DMS153 (cell line): ENCODE data around the gene KRTAP10-9.
"Not testable (repeated sequence)": the region's sequence is repeated elsewhere in the genome, so short reads cannot be mapped to it uniquely, and the experiment has no call there.

ENCODE experiments used
- DNase-seq: peaks from one replicate; lab custom pipeline; 2025; lab: John Stamatoyannopoulos, UW

Gene KRTAP10-9

GRCh38 chr21:44643741-44644310 is 16.9 kb downstream of the KRTAP10-9 start:
- no peak for DNase-seq

DNA sequence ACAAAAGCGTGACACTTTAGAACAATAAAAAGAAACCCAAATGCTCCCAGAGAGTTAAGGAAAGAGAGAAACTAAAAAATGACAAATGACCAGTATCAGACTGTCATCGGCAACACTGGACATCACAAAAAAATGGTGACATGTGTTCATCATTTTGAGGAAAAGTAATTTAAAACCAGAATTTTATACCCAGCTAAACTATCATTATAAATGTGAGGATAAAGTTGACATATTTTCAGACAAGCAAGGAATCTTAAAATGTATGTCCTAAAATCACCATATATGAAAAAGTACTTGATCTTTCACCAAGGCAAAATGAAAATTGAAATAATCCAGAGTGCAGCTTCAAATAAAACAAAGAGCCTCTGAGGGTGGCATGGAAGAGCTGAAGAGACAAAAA is 18.0 kb downstream of the KRTAP10-9 start:
- no peak for DNase-seq

GRCh38 chr21:44646366-44647221 is 19.7 kb downstream of the KRTAP10-9 start, which contains the start of gene KRTAP10-11:
KRTAP10-11 (plus strand) TSS chr21:44646414; CDS start chr21:44646459, 45 bp downstream.
- DNase-seq: not testable (repeated sequence)

- DNase-seq: no peak
Observed at GRCh38 chr21:44647222-44647552, 20.3 kb downstream of the KRTAP10-9 start.

DNA sequence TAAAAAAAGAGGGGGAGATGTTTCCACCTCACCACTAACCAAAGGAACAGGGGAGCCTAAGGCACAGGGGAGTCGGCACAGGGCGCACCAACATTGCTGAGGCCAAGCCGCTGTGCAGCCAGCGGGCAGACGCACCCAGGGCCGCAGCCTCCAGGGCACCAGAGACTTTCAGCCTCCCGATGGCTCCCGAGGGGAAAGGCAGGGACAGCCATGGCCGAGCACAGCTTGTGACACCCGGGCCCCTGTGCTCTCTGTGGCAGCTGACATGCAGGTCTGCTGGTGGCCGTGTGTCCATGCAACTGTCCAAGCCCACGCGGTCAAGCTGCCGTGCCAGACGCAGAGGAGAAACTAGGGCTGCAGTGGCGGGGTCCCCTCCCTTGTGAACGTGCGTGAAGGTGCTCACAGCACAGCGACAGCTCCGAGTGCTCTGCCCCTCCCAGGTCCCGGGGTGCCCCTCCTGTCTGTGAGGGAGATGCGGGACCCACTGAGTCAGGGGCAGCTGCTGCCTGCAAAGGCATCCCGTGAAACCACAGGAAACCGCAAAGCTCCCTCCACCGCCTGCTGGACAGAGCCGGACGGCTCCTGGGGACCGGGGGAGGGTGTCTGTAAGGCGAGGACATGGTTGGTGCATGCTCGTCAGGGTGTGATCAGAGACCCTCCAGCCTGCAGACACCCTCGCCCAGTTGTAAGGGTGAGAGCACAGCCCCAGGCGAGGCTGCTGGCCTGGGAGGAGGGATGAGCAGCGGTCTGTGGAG is 21.8 kb downstream of the KRTAP10-9 start:
- no peak for DNase-seq

DNA sequence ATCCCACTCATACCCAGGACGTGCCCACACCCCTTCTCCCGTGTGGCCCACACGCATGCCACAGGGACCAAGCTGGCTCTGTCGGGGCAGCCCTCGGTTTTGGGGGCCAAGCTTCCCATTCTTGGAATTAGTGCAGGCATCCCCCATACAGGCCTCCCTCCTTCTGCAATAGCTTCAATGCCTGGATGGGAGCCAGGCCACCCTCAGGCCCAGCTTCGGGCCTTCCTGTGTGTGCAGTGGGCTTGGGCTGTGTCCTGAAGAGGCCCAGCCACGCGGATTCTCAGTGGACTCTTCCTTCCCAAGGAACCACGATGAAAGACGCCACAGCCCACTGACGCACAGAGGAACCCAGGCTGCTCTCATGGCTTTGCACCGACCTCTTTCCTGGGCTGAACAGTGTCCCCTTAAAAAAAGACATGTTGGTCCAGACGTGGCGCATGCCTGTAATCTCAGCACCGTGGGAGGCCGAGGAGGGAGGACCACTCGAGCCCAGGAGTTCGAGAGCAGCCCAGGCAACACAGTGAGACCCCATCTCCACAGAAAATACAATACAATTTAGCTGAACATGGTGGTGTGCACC is 22.7 kb downstream of the KRTAP10-9 start:
- DNase-seq: no peak

DNA sequence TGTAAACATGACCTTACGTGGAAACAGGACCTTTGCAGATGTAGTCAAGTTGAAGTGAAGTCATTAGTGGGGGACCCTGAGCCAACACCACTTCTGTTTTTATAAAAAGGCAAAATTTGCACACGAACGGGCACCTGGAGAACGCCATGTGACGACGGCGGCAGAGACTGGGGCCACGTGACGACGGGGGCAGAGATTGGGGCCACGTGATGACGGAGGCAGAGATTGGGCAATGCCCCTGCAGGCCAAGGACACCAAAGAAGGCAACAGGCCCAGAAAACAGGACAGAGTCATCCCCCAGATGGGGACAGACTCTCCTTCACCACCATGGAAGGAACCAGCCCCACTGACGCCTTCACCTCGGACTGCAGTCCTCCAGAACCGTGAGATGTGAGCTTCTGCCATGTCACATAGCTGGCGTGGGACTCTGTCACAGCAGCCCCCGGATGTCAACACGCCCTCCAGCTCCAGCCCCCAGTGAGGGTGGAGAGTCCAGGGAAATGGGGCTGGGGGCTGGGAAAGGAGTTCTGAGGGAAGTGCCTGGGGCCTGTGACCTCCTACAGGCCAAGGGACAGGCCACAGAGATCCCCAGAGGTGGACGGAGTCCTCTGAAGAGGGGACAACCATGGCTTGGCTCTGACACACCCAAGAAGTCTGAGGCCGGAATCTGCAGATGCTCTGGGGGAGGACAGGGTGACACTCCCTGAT is 23.5 kb downstream of the KRTAP10-9 start:
- DNase-seq: no peak

DNA sequence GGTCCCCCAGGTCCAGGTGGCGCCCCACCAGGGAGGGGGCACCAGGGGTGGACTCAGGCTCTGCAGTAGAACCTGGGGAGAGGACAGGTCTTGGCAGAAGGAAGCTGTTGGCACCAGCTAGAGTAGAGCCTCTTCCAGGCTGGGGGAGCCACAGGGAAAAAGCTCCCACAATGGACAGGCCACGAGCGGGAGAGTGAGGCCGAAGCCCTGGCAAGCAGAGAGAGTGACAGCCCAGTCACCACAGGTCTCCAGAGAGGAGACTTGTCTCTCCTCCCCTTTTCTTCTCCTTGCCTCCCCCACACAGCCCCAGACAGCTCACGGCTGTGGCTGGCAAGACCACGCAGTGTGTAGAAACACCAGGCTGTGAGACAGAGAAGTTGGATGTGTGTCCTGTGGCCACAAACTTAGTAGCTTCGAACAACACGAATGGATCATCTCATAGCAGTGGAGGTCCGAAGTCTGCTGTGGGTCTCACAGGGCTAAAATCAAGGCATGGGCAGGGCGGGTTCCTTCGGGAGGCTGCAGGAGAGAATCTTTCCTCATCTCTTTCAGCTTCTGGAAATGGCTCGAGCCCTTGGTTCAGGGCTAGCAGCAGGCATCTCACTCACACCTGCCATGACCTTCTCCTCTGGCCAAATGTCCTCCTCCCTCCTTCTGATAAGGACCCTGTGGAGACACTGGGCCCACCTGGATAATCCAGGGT is 24.2 kb downstream of the KRTAP10-9 start:
- DNase-seq: no peak

DNA sequence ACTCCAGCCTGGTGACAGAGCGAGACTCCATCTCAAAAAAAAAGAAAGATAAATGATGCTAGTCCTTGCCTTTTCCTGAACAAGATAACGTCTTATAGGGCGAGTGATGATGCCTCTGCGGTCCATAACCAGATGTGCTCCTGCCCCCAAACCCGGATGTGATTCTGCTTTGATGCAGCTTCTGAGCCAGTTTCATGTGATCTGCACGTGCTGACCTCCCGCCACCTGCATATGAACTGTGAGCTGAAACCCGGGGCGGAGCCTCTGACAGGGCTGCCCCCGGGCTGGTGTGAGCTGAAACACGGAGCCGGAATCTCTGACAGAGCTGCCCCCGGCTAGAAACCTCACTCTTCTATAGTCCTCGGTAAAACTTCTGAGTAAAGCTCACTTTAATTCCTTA is 26.2 kb downstream of the KRTAP10-9 start:
- no peak for DNase-seq

DNA sequence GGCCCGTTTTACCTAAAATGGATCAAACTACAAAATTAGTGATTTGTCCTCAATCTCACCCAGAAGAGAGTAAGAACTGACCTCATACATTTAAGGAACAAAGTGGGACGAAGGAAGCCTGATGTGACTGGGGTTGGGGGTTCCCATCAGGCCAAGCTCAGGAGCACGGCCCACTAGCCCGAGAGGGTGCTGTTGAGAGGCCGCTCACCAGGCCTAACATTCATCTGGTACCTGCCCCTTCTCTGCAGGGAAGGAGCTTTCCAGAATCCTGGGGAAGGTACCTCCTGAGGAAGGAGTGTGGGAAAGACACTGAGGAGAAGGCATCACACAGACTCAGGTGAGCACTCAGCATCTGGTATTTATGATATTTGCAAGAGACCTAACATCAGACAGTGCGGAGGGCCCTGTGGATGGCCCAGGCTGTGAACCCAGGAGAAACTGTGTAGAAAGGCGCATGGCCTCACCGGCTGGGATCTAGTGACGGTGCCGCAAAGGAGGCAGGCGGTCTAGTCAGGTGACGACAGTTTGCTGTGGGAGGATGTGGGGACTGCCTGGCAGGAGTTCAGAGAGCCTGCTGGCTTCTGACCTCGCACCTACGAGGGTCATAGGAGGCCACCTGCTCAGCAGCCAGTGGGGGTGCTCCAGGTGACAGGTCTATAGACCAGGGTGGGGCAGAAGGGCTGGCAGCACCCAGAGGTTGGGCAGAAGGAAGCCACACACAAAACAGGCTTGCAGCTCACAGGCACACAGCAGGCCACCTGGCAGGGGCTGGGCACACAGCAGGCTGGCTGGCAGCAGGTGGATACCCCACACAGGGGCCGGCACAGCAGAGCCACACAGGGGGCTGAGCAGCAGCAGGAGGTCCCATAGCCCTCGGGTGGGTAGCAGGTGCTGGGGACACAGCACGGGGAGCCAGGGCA is 27.0 kb downstream of the KRTAP10-9 start:
- no peak for DNase-seq

DNA sequence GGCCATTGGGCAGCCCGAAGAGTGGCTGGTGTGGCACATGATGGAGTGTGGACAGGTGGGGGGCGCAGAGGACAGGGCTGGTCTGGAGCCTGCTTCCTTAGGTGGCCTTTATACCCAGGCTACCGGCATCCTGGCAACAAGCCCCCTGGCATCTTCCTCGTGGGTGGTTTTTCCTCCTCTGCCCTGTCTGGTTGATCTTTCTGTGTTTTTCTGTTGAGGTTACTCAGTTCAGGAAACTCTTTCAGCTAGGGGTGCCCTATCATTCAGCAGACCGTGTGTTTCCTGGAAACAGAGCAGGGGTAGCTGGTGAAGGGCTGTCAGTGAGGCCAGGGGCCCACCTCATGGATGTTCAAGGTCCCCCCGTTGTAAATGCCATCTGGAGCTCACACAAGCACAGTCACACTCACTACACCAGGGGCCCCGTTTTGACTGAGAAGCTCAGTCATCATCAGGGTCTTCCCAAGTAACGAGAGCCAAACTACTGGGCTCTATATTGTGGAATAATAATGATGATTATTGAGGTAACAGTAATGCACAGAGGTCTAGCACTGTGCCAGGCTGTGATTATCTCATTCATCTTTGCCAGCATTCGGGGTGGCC is 27.8 kb downstream of the KRTAP10-9 start, which contains the start of gene KRTAP12-4:
Gene KRTAP12-4 (minus strand): TSS at position 84 of the 600 bp plus-strand sequence. CDS start 45 bp downstream, at position 39.
- no peak for DNase-seq

DNA sequence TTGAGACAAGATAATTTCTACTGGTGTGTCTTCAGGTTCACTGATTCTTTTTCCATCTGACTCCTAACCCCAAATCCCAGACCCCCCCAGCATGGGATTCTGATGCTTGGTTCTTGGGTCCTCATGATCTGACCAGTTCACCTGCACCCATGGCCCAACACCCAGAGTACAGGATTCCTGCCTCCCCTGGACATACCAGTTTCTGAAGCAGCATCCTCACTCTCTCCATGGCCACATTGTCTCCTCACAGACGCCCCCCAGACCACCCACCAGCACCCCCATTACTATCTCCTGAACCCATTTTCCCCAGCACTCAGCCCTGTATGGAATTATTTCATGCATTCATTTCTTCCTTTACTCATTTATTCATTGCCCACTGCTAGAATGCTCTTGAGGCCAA is 30.0 kb downstream of the KRTAP10-9 start:
- DNase-seq: no peak

DNA sequence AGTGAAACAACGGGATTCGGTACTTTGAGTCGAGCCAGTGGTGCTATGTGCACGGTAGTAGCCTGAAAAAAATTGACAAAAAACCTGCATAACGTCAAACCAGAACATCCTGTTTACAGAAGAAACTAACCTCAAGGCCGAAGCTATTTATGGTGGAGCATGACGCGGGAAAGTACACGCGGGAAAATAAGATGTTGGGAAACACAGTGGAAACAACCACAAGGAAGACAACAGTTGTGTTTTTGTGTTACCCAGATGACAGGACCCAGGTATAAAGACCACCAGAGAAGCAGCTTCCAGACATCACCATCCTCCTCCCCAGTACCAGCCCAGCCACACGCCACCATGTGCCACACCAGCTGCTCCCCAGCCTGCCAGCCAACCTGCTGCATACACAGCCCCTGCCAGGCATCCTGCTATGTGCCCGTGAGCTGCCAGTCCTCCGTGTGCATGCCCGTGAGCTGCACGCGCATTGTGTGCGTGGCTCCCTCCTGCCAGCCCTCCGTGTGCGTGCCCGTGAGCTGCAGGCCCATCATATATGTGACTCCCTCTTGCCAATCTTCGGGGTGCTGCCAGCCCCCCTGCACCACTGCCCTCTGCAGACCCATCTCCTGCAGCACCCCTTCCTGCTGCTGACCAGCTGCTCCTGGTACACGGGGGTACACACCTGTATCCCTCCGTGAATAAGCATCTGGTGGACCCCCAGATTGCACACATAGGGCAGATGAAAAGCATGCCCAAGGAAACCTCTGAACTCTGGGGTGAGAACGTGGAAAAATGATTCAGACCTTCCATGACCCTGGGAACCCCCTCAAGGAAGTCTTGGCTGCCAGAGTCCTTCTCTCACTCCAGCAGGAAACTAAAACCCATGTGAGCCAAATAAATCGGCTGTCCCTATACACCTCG is 31.0 kb downstream of the KRTAP10-9 start, which contains the start of gene KRTAP12-3:
Gene KRTAP12-3 (plus strand): TSS at position 298 of the 906 bp plus-strand sequence. CDS start 48 bp downstream, at position 346.
- DNase-seq: no peak

DNA sequence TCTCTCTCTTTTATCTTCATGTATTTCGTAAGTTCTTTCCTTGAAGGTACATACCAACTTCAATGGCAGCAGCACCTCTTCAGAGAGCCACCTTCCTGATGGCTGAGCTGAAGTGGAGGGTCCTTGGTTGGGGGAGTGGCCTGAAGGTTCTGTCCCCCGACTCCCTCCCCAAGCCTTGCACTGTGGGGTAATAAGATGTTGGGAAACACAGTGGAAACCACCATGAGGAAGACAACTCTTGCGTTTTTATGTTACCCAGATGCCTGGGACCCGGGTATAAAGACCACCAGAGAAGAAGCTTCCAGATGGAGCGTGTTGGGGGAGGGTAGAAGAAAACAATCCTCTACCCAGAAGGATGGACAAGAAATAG is 31.6 kb downstream of the KRTAP10-9 start:
- no peak for DNase-seq

DNA sequence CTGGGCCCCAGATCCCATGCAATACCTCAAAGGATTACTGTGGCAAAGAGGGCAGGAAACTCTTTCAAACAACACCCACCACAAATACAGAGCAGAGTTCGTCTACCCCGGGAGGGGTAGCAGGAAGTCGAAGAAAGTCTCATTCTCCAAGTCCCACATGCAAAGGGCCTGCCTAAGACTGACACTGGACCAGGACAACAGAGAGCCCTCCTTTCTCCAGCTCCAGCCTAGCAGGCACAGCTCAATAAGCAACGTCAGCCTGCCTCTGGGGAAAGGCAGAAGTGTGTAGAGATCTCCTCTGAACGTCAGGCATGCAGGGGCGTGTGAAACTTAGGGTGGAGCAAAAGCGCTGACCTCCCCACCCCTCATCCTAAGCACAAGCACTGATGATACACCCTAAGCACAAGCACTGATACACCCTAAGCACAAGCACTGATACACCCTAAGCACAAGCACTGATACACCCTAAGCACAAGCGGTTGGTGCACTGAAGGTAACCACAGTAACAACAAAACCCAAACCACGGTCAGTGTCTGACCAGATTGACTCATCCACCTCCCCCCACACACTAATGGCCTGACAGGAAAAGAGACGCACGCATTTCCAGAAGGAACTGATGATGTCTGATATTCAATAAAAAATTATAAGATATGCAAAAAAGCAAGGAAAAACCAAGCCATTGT is 32.2 kb downstream of the KRTAP10-9 start:
- DNase-seq: no peak

GRCh38 chr21:44661567-44661966 is 34.7 kb downstream of the KRTAP10-9 start:
- not testable (repeated sequence) for DNase-seq

GRCh38 chr21:44664691-44665090 is 37.8 kb downstream of the KRTAP10-9 start:
- DNase-seq: no peak
